Inferior parietal cortex (tissue), 1 donor: Measurements from ENCODE around the gene GNMT.
A peak's percentile ranks its signal among the peaks of the same experiment; 100 is the strongest.
"Not testable (repeated sequence)": the region's sequence is repeated elsewhere in the genome, so short reads cannot be mapped to it uniquely, and the experiment has no call there.

Experiments used
- DNase-seq: peaks from one replicate; pipeline ENCODE4 v3.0.0-alpha.2; 2016; ENCODE audit errors: extremely low spot score

GNMT gene

DNA sequence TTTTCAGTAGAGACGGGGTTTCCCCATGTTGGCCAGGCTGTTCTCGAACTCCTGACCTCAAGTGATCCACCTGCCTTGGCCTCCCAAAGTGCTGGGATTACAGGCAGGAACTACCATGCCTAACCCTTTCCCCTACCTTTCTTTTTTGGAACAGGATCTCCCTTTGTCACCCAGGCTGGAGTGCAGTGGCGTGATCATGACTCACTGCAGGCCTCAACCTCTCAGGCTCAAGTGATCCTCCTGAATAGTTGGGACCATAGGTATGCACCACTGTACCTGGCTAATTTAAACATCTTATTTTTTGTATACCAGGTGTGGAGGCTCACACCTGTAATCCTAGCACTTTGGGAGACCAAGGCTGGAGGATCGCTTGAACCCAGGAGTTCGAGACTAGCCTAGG is 19.2 kb upstream of the GNMT start:
- not testable (repeated sequence) for DNase-seq

DNA sequence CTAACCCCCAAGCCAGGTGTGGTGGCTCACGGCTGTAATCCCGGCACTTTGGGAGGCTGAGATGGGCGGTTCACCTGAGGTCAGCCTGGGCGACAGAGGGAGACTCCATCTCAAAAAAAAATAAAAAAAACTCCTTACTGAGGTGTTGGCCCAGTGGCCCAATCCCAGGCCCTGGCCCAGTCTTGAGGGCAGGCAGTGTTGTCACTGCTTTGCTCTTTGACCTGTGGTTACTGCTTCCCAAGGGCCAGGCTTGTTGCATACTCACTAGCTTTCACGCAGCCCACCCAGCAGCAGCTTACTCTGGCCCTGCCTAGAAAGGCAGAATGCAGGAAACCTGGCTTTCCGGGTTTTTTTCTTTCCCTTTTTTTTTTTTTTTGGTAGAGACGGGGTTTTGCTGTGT is 18.1 kb upstream of the GNMT start:
- DNase-seq: no peak

DNA sequence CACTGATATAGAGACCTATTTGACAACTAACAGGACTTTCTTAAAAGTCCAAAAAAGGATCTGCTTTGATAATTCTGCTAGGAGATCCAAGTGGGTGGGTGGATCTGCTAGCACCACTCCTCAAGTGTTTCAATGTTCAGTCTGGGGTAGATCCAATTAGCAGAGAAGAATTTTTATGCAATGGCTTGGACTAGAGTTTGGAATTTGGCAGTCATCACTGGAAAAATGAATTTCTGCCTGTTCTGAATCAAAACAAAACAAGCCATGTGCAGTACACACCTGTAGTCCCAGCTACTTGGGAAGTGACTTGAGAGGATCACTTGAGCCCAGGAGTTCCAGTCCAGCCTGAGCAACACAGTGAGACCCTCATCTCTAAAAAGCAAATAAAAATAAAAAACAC is 12.6 kb upstream of the GNMT start:
- DNase-seq: no peak

DNA sequence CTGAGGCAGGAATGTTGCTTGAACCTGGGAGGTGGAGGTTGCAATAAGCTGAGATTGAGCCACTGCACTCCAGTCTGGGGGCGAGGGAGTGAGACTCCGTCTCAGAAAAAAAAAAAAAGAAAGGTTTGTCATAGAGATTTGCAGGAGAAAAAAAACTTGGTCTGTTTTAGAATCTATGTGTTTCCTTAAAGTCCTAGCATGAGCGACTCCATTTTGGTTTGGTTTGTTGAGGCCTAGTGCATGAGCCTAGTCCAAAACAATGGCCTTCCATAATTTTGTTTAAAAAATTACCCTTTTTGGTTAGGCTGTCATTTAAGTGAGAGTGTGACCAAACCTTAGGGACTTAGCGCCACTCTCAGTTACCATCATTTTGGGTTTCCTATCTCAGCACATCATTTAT is 8.2 kb upstream of the GNMT start:
- DNase-seq: no peak

DNA sequence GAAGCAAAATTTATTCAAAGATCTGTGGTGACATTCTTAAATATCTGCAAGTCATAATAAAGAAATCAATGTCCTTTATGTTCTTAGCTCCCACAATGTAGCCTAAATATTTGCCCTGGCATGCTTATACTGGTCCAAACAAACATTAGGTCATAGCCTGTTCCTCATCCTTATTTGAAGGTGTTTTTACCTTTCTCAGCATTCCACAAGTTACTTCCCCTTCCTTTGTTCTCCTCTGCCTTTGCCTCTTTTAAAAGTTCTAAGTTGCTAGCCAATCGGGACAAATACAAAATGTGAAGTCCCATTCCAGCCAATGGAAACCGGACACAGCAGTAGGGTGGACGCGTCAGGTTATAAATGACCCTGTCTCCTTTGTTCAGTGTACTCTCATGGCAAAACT is 6.1 kb upstream of the GNMT start:
- not testable (repeated sequence) for DNase-seq

DNA sequence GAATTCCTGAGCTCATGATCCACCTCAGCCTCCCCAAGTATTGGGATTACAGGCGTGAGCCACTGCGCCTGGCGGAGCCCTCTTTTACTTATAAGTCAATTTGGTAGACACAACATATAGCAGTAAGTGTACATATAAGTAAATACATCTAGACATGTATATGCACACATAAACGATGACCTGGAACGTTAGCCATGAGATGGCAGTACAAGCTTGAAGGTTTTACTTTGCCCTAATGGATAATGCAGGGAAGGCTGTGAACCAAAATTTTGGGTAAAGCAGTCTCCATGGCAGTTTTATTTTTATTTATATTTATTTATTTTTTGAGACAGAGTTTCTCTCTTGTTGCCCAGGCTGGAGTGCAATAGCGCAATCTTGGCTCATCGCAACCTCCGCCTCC is 2.4 kb upstream of the GNMT start:
- DNase-seq: no peak

DNA sequence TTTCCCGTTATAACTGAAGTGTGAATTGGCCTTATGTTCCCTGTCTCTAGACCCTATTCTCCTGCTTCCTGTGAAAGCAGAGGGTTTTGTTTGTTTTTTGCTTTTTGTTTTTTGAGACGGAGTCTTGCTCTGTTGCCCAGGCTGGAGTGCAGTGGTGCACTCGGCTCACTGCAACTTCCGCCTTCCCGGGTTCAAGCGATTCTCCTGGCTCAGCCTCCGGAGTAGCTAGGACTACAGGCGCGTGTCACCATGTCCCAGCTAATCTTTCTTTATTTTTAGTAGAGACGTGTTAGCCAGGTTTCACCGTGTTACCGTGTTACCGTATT is 674 bp upstream of the GNMT start:
- no peak for DNase-seq

DNA sequence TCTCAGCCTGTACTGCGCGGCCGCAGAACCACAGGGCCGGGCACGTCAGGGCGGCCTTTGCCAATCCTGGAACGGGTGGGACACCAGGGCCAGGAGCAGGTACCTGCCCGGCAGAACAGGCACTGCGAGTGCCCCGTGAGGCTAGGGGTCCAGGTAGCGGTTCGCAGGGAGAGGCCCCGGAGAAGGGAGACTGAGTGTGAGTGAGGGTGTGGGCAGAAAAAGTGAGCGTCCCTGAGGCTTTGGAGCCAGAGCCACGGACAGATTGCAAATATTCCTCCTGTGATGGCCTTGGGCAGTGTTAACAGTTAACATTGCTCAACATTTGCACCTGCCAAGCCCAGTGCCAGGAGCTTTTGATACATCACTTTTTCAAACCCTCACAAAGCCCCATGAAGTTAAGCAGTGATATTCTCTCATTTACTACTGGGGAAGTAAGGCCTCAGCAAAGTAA is 491 bp downstream of the GNMT start:
- no peak for DNase-seq

DNA sequence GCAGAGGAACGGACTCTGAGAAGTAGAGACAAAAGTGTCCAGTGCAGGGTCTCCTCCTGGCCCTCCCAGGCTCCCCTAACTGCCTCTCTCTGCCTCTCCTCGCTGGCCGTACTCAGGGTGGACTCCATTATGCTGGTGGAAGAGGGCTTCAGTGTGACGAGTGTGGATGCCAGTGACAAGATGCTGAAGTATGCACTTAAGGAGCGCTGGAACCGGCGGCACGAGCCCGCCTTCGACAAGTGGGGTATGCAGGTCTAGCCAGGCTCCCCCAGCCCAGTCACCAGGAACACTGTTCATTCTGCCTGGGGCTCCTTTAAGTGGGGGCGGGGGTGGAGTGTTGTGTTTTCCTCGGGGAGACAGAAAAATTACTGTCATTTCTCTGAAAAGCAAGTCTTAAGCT is 1.5 kb downstream of the GNMT start:
- DNase-seq: no peak

DNA sequence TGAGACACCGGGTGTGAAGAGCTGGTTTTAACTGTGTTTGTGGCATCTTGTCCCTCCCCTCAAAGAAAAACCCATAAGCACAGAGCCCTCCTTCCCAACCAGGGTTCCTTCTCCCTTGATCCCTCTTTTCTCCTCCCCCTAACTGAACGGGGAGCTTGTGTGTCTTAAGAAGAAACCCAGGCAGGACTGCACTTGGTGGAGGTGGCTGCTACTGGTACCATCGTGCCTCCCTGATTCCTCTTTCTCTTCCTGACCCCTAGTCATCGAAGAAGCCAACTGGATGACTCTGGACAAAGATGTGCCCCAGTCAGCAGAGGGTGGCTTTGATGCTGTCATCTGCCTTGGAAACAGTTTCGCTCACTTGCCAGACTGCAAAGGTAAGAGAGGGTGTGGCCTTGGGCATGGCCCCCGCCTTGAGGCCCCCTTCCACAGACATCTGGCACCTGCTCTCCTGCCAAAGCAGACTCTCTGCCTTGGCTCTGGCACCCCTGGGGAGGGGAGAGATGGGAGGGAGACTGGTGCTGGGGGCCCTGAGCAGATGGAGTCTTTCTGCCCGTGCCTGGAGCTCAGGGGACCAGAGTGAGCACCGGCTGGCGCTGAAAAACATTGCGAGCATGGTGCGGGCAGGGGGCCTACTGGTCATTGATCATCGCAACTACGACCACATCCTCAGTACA is 2.1 kb downstream of the GNMT start:
- no peak for DNase-seq

DNA sequence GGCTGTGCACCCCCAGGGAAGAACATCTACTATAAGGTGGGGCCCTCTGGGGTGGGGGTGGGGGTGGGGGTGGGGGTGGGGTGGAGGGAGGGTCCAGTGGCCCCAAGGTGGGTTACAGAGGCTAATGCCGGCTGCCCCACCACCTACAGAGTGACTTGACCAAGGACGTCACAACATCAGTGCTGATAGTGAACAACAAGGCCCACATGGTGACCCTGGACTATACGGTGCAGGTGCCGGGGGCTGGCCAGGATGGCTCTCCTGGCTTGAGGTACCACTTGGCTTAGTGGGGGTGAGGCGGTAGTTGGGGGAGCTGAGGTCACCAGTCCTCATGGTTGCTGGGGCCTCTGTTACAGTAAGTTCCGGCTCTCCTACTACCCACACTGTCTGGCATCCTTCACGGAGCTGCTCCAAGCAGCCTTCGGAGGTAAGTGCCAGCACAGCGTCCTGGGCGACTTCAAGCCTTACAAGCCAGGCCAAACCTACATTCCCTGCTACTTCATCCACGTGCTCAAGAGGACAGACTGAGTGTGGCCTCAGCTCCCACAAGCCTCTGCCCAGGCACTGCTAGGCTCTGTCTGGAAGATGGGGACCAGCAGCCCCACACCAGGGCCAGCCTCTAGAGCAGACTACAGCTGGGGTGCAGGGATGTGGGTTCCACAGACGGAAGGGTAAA is 2.8 kb downstream of the GNMT start:
- DNase-seq: no peak

DNA sequence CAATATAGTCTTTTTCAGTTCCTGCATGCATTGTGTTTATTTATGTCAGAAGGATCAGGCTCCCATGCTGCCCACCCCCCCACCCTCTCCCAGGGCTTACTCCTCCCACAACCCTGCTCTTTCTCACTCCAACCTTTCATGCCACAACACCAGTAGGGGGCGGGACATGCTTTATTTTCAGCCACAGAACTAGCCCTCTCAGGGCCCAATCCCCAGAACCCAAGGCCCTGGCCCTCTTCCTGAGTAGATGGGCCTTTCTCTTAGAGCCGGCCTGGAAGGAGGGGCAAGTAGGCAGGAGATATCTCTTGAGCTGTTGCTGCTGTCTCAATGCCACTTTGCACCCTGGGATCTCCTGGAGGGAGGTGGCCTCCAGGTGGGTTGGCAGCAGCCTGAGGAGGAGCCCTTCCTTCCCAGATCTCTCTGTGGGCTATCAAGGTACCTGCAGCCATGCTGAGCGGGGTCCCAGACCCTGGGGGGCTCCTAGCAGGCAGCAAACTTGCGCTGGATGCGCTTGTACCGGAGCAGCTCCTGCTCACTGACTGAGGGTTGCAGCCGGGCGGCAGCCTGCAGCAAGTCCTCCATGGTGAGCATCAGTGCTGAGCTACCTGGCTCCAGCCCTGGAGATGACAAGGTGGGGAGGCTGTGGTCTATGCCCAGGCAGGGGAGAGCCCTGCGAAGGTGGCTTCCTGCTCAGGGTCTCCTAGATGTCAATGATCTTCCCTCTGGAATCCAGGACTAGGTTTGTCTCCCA is 3.5 kb downstream of the GNMT start:
- DNase-seq: no peak

DNA sequence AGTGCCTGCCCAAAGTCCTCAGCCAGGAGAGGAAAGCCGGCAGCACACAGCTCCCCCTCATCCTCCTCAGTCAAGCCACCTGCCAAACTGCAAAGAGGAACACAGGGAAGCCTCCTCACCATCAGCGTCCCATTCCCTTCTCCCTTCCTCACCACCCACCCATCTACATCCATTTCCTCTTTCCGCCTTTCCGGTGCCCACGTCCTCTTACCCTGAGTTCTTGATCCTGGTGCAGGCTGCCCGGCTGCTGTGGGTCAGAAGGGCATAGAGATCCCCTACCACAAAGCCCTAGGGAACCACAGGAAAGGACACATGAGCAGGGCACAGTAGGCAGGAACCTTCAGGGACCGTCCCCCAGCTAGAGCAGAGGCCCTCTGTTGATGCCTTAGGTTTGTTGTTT is 6.0 kb downstream of the GNMT start:
- DNase-seq: no peak

DNA sequence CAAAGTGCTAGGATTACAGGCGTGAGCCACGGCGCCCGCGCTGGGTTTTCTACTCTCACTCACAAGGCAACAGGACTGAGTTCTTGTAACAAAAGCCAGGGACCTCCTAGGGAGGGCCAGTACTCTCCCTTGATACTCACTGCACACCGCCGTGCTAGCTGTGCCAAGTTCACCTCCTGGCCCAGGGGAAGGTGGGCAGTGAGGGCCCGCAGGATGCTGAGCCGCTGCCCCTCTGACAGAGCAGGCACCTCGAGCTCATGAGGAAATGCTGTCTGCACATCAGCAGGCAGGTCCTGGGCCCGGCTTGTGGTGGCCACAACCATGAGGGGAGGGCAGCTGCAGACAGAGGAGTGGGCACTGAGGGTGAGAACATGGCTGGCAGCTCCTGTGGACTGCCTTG is 6.7 kb downstream of the GNMT start:
- no peak for DNase-seq

DNA sequence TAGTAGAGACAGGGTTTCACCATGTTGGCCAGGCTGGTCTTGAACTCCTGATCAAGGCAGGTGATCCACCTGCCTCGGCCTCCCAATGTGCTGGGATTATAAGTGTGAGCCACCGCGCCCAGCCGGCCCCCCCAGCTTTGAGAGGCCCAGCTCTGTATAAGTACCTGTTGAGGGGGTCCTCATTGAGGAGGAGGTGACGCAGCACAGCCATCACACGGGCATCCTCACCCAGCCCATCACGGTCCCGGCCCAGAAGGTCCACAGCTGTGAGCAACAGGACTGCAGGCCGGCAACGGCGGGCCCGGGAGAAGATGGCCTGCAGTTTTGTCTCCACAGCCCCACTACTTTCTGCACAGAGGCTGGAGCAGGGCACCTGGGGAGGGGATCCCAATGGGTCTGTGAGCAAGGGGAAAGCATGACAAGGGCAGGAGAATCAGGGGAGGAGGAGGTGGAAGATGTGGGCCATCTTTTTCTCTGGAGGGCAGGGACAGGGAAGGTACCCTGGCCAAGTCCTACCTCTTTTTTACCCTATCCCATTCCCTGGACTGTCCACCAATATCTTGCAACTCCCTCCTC is 7.7 kb downstream of the GNMT start:
- DNase-seq: no peak

DNA sequence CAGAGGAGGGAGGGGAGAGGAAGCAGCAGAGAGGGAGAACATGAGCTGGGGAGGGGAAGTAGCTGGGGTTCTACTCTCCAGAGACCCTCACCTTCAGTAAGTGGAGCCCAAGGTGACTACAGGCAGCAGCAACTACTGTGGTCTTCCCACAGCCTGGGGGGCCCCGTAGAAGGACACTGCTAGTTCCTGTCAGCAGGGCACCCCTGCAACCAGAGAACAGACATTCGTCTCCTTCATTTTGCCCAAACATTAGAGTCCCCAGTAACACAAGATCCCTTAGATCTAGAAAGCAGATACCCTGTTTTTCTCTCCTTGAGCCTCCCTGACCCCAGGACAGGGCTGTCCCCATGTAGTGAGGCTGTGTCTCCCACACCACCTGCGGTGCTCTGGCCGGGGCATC is 8.2 kb downstream of the GNMT start:
- DNase-seq: no peak

DNA sequence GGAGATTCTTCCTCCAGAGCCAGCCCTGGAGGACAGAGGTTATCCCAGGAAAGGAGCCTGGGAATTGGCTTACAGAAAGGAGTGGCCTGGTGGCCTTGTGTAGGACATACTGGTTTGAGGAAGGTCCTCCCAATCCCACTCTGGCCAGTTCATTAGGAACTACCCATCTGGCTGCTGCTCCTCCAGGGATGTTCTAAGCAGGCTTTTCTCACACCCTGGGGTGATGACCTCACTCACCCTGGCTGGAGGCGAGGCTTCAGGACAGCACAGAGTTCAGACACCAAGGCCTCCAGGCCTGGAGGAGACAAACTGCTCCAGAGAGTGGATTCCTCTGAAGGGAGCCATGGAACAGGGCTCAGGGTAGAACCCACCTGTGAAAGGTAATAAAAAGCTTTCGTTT is 8.9 kb downstream of the GNMT start:
- no peak for DNase-seq

DNA sequence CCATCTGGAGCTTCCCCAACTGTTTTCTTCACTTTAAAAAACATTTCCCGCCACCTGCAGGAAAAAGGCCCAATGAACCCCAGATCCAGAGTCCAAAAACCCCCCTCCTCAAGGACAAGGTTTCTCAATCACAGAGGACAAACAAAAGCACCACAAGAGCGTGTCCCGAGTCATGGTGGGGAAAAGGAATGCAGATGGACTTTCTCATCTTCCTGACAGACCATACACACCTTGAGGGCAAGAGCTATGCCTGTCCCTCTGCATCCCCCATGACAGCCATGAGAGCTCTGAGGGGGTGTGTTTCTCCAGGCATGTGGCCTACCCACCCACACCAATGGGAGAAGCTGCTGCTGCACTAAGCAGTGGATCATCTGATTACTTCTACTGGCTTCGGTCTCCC is 9.4 kb downstream of the GNMT start:
- DNase-seq: no peak

DNA sequence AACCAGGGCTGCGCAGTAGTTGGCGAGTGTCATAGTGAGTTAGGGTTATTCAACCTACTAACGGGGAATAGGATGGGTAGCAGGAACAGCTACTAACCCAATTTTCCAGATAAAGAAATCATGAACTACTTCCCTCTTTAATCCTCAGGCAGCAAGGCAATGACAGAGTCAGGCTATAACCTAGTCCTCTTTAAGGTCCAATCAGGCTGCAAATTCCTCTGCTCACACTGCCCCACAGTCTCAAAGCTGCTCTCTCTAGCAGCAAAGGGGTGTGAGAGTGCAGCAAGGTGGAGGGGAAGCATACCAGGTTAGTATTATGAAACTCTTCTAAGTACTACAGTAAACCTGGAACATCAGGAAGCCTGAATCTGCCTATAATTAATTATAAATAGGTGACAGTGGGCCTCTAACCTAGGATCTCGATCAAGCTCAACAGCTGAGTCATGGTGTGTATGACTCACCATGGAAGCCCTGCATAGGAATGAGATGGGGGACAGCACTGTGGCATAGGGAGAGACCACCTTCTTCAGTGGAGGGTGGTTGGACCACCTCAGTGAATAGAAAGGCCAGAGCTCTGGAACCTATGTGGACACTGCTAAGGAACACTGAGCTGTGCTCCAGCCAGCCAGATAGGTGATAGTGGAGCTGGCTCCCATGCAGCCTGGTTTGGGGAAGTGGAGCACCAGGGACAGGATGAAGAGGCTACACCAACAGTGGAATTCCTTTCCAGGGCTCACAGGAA is 10.5 kb downstream of the GNMT start:
- DNase-seq: no peak

DNA sequence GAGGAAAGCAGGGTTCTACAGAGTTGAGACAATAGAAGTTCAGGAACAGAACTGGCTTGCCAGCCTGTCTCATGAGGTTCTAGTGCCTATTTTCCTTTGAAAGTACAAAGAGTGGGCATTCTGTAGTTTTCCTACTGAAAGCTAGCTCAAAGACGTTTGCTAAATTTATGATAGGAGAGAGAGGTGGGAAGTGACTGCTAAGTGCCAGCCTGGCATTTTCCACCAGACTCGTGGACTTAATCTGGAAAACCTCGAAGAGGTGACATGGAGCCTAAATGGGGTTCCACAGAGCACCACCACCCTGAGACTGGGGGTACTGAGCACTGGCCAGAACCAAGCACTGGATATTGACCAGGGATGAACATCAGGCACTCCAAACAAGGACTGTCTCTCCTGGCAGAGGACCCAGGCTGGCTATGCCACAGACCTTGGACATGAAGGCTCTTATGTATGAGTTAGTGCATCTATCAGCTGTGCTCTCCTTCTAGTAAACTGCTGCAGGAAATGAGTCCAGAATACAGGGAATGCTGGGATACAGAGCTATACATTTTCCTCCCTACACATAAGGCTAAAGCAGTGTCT is 11.3 kb downstream of the GNMT start:
- DNase-seq: peak; percentile 45

DNA sequence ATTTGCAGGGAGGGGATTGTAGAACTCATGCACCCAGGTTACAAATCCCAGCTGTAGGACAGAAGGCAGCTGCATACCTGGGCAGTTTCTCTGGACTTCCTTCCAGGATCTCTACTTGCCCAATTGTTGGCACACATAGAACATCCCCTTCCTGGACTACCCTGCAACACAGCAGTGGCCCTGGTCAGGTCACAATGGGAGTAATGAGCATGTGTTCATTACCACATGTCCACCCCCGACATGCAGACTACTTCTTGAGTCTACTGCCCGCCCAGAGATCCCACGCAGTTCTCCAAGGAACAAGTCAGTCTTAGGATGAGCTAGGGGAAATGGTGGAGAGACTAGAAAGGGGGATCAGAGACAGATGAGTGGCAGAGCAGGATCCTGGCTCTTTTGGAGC is 13.4 kb downstream of the GNMT start:
- no peak for DNase-seq
